Sigmoid colon (tissue), 7 donors: ENCODE results near the gene LRP1B. TPM values are rescaled to one million over a fixed set of nuclear protein-coding genes. Genes with fewer than 3 reads are reported as not detected.

Experiments used
- DNase-seq: peaks from one replicate; pipeline ENCODE4 v3.0.0-alpha.2; 2019
- H3K27ac ChIP-seq, 4 donors: fragments of 200-600 bp; sonication (generic); one replicate each; pipeline ENCODE4 v1.5.1; 2016 to 2019; ENCODE audit warnings: mild to moderate bottlenecking in 1 of 4
- H3K27me3 ChIP-seq, 3 donors: fragments of 200-600 bp; sonication (generic); one replicate each; pipeline ENCODE4 v1.5.1; 2019; ENCODE audit warnings: mild to moderate bottlenecking in 1 of 3
- H3K36me3 ChIP-seq, 4 donors: fragments of 200-600 bp; sonication (generic); one replicate each; pipeline ENCODE4 v1.5.1; 2016 to 2019
- H3K4me1 ChIP-seq, 4 donors: fragments of 200-600 bp; sonication (generic); one replicate each; pipeline ENCODE4 v1.5.1; 2017 to 2019
- H3K4me3 ChIP-seq, 4 donors: fragments of 200-600 bp; sonication (generic); one replicate each; pipeline ENCODE4 v1.5.1; 2017 to 2019; ENCODE audit warnings: mild to moderate bottlenecking in 2 of 4, moderate library complexity in 1 of 4
- H3K9me3 ChIP-seq, 4 donors: fragments of 200-600 bp in 3 of 4; sonication (generic) in 3 of 4; one replicate each; pipeline versions ENCODE4 v1.5.1 to v1.6.1; 2013 to 2019
- CTCF ChIP-seq, 4 experiments: fragments of 450-650 bp in 3 of 4; fragments of 200-600 bp in 1 of 4; IDR thresholded peaks; one replicate each; pipeline ENCODE4 v1.5.1; 2016 to 2019; ENCODE audit warnings: antibody characterized with exemption in 4 of 4, mild to moderate bottlenecking in 3 of 4, moderate library complexity in 2 of 4
- EP300 ChIP-seq, 4 donors: sonication (generic); formaldehyde crosslinking; IDR thresholded peaks; one replicate each; pipeline ENCODE4 v1.6.1; 2017; ENCODE audit warnings: antibody characterized with exemption in 4 of 4
- POLR2A ChIP-seq, 2 donors: fragments of 450-650 bp; IDR thresholded peaks; one replicate each; pipeline ENCODE4 v1.6.1; 2016; ENCODE audit warnings: antibody characterized with exemption in 2 of 2, mild to moderate bottlenecking in 2 of 2, moderate library complexity in 2 of 2
- POLR2AphosphoS5 ChIP-seq, 4 donors: sonication (generic); formaldehyde crosslinking; IDR thresholded peaks; one replicate each; pipeline ENCODE4 v1.6.1; 2017; ENCODE audit warnings: antibody characterized with exemption in 4 of 4
- whole genome bisulfite sequencing, 2 donors: extraction: QIAGEN DNeasy Blood & Tissue Kit; methylation state at CpG; one replicate each; pipeline ENCODE4 v1.1.7; 2013; 5-methylcytosine and 5-hydroxymethylcytosine counted together
- intact Hi-C: fragments of 100-400 bp; cut with DNase I; formaldehyde crosslinking; loops from one replicate; pipeline ENCODE4 v1.15.1; 2023
- polyA plus RNA-seq, 3 donors: library from polyadenylated mRNA; stranded (reverse); fragments of 200-250 nt; gene quantifications; one replicate each; pipeline ENCODE4 v1.2.3, GENCODE V29; 2013
- total RNA-seq, 4 donors: library from RNA; depleted of rRNA; stranded (reverse); fragments of >200 nt; gene quantifications; one replicate each; pipeline ENCODE4 v1.1.0, GENCODE V29; 2016
- donor health status: healthy with polysubstance abuse.
- donor health status: Bipolar disorder and iron deficiency.
- donor health status: healthy.

Gene LRP1B
- total and polyA plus RNA-seq, 7 donors: 0.06 to 5.1 (median 2.0) TPM; not detected in 1

DNA sequence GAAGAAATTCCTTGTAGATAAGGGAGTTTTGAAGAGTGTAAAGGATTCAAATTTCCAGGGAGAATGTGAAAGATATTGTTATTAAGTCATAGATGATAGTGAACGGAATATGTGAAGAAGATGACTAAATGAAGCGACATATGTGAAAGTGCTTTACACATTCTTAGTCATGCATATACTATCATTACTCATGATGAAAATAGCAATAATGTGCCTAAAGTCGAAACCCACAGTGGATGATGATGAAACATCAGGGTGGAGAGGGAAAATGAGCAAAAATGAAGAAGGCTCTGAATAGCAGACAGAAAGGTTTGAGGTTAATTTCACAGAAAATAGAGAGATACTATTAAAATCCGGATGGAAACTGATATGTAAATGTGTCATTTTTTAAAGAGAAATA lies 1237.1 kb downstream of the LRP1B start:
- no peaks in the 10 kb centered on the region for H3K9me3 ChIP-seq
- H3K4me3 ChIP-seq: no peak overlapping the region
- intact Hi-C loops: no loop called here
- TF ChIP-seq POLR2AphosphoS5 (IDR thresholded peaks at IDR 0.05): no peak
- no peak for TF ChIP-seq EP300 (IDR thresholded peaks at IDR 0.05)
- no peak for TF ChIP-seq POLR2A (IDR thresholded peaks at IDR 0.05)
- no peak for TF ChIP-seq CTCF (IDR thresholded peaks at IDR 0.05)
- no peaks in the 10 kb centered on the region for H3K27me3 ChIP-seq
- H3K36me3 ChIP-seq: no peaks in the 10 kb centered on the region
- DNase-seq: no peak
- H3K4me1 ChIP-seq: no peaks in the 10 kb centered on the region
- H3K27ac ChIP-seq: no peak overlapping the region
- 71 to 83% methylated on average over 4 of the region's 4 CpGs for WGBS, 2 donors

DNA sequence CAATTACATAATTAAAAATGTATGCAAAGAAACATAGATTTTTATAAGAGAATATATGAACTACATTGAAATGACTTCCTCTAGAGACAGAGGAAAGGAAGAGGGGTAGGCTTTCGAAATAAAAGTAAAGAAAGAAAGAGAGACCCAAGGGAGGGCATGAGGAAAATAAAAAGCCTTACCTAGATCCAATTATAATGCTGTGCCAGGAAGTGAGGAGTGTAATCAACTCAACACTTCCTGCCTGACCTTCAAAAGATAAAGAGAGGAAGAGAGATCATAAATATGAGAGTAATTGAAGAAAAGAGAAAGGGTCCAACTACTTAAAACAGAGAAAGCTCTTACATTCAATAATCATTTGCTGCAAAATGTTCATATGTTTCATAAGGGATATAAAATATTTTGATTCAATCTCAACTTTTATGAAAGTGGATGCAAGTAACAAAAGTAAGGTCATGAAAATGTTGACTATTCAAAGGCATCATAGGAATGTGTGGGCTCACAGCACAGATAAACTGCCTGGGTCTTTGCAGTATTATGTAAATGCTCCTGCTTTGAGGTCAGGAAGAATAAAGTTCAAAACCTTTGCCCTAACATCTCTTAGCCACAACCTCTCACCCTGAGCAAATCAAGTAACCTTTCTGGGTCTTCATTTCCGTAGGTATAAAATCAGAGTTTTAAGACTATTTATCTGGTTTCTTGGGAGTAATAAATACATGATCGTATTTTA lies 1237.7 kb downstream of the LRP1B start:
- H3K9me3 ChIP-seq: no peaks in the 10 kb centered on the region
- DNase-seq: no peak
- H3K27me3 ChIP-seq: no peaks in the 10 kb centered on the region
- H3K36me3 ChIP-seq: no peaks in the 10 kb centered on the region
- no peak overlapping the region for H3K27ac ChIP-seq
- intact Hi-C loops: no loop called here
- WGBS, 2 donors: 78 to 84% methylated on average over 3 of the region's 3 CpGs
- no peak overlapping the region for H3K4me3 ChIP-seq
- TF ChIP-seq EP300 (IDR thresholded peaks at IDR 0.05) (no peak), CTCF (IDR thresholded peaks at IDR 0.05) (no peak), POLR2AphosphoS5 (IDR thresholded peaks at IDR 0.05) (no peak), POLR2A (IDR thresholded peaks at IDR 0.05) (no peak)
- H3K4me1 ChIP-seq: no peaks in the 10 kb centered on the region

DNA sequence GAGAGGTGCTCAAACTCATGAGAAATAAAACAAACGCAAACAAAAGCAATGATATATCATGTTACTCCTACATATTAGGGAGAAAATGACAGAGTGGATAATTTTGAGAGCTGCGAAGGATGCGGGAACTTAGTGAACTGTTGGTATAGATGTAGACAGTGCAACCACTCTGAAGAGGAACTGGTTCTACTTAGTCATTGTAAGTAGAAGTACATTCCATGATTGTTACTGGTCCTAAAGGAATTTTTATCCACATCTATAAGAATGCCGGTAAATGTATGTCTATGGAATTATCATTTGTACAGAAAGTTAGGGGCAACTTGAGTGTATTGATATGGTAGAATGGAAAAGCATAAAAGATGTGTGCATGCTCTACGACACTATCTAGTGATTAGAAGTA lies 1238.4 kb downstream of the LRP1B start:
- no peak overlapping the region for H3K27ac ChIP-seq
- TF ChIP-seq POLR2A (IDR thresholded peaks at IDR 0.05) (no peak), POLR2AphosphoS5 (IDR thresholded peaks at IDR 0.05) (no peak), CTCF (IDR thresholded peaks at IDR 0.05) (no peak), EP300 (IDR thresholded peaks at IDR 0.05) (no peak)
- DNase-seq: no peak
- no peaks in the 10 kb centered on the region for H3K36me3 ChIP-seq
- no peaks in the 10 kb centered on the region for H3K27me3 ChIP-seq
- no peaks in the 10 kb centered on the region for H3K4me1 ChIP-seq
- intact Hi-C loops: no loop called here
- WGBS, 2 donors: 94% methylated on average over 5 of the region's 5 CpGs
- no peak overlapping the region for H3K4me3 ChIP-seq
- no peaks in the 10 kb centered on the region for H3K9me3 ChIP-seq

GRCh38 chr2:140891614-140892212 lies 1239.1 kb downstream of the LRP1B start:
- intact Hi-C loops: no loop called here

More at GRCh38 chr2:140891614-140892212, 1239.1 kb downstream of the LRP1B start:
- no peaks in the 10 kb centered on the region for H3K4me1 ChIP-seq
- no peaks in the 10 kb centered on the region for H3K9me3 ChIP-seq
- WGBS, 2 donors: 18 to 72% methylated on average over 1 of the region's 1 CpG
- TF ChIP-seq EP300 (IDR thresholded peaks at IDR 0.05) (no peak), POLR2AphosphoS5 (IDR thresholded peaks at IDR 0.05) (no peak), CTCF (IDR thresholded peaks at IDR 0.05) (no peak), POLR2A (IDR thresholded peaks at IDR 0.05) (no peak)
- no peak for DNase-seq
- H3K27ac ChIP-seq: no peak overlapping the region
- no peak overlapping the region for H3K4me3 ChIP-seq
- no peaks in the 10 kb centered on the region for H3K27me3 ChIP-seq
- no peaks in the 10 kb centered on the region for H3K36me3 ChIP-seq
